Mesenchymal stem cell (in vitro differentiated cells and primary cell): Measurements from ENCODE around the gene KCNC3.

Experiments
- DNase-seq: peaks from one replicate; pipeline ENCODE4 v3.0.0-alpha.2; 2013
- H2AFZ ChIP-seq: one replicate; pipeline ENCODE4 v1.6.1; 2013; ENCODE audit warnings: low read depth, mild to moderate bottlenecking, control low read depth, inconsistent platforms, low read length, moderate library complexity
- H2AK5ac ChIP-seq: 2 replicates; pipeline ENCODE4 v1.6.1; 2013; ENCODE audit warnings: low read length, moderate library complexity, mild to moderate bottlenecking, inconsistent platforms; ENCODE audit not compliant: severe bottlenecking
- H2BK120ac ChIP-seq: one replicate; pipeline ENCODE4 v1.6.1; 2013; ENCODE audit warnings: low read depth, mild to moderate bottlenecking, inconsistent platforms, low read length, moderate library complexity
- H2BK12ac ChIP-seq, 2 experiments: one replicate each; pipeline ENCODE4 v1.6.1; 2013; ENCODE audit warnings: inconsistent platforms in 2 of 2, low read length in 2 of 2, mild to moderate bottlenecking in 2 of 2, moderate library complexity in 2 of 2, control low read depth in 1 of 2
- H2BK15ac ChIP-seq: one replicate; pipeline ENCODE4 v1.6.1; 2013; ENCODE audit warnings: mild to moderate bottlenecking, low read depth, inconsistent platforms; ENCODE audit not compliant: poor library complexity, severe bottlenecking
- H2BK5ac ChIP-seq: 2 replicates; pipeline ENCODE4 v1.6.1; 2013; ENCODE audit warnings: low read depth, mild to moderate bottlenecking, low read length, control low read depth, inconsistent platforms; ENCODE audit not compliant: poor library complexity, severe bottlenecking
- H3K14ac ChIP-seq, 2 experiments: one replicate each; pipeline ENCODE4 v1.6.1; 2013; ENCODE audit warnings: inconsistent platforms in 2 of 2, low read length in 2 of 2, control low read depth in 1 of 2, mild to moderate bottlenecking in 1 of 2, moderate library complexity in 1 of 2
- H3K18ac ChIP-seq, 2 experiments: one replicate each; pipeline ENCODE4 v1.6.1; 2013; ENCODE audit warnings: inconsistent platforms in 2 of 2, low read length in 2 of 2, control low read depth in 1 of 2, low read depth in 1 of 2, mild to moderate bottlenecking in 1 of 2
- H3K23ac ChIP-seq, 2 experiments: one replicate each; pipeline ENCODE4 v1.6.1; 2013; ENCODE audit warnings: inconsistent platforms in 2 of 2, low read length in 2 of 2, mild to moderate bottlenecking in 2 of 2, moderate library complexity in 2 of 2, control low read depth in 1 of 2
- H3K27ac ChIP-seq: 2 replicates; pipeline ENCODE4 v1.5.1; 2013; ENCODE audit warnings: mild to moderate bottlenecking, moderate library complexity, low read length, control low read depth, inconsistent platforms; ENCODE audit not compliant: poor library complexity, severe bottlenecking
- H3K27me3 ChIP-seq, 2 experiments: 2 replicates each; pipeline versions ENCODE4 v1.6.1 to v1.7.0; 2013; ENCODE audit warnings: low read length in 2 of 2, mild to moderate bottlenecking in 2 of 2, moderate library complexity in 2 of 2, control low read depth in 1 of 2, inconsistent platforms in 1 of 2; ENCODE audit not compliant: control insufficient read depth in 1 of 2, insufficient read depth in 1 of 2
- H3K36me3 ChIP-seq, 2 experiments: 2 replicates each; pipeline versions ENCODE4 v1.6.1 to v1.7.0; 2013; ENCODE audit warnings: low read length in 2 of 2, control low read depth in 1 of 2, inconsistent platforms in 1 of 2, low read depth in 1 of 2, mild to moderate bottlenecking in 1 of 2; ENCODE audit not compliant: insufficient read depth in 2 of 2, control insufficient read depth in 1 of 2
- H3K4ac ChIP-seq, 2 experiments: one replicate each; pipeline ENCODE4 v1.6.1; 2013; ENCODE audit warnings: inconsistent platforms in 2 of 2, low read length in 2 of 2, mild to moderate bottlenecking in 2 of 2, moderate library complexity in 2 of 2, control low read depth in 1 of 2, low read depth in 1 of 2
- H3K4me1 ChIP-seq: 2 replicates; pipeline ENCODE4 v1.6.1; 2013; ENCODE audit warnings: low read depth, low read length, control low read depth; ENCODE audit not compliant: control insufficient read depth, insufficient read depth
- H3K4me2 ChIP-seq: 2 replicates; pipeline ENCODE4 v1.6.1; 2013; ENCODE audit warnings: low read length, mild to moderate bottlenecking, inconsistent platforms; ENCODE audit not compliant: poor library complexity, severe bottlenecking
- H3K4me3 ChIP-seq, 2 experiments: 2 replicates each; pipeline versions ENCODE4 v1.5.1 to v1.7.0; 2013; ENCODE audit warnings: low read length in 2 of 2, mild to moderate bottlenecking in 2 of 2, control low read depth in 1 of 2, low read depth in 1 of 2; ENCODE audit not compliant: insufficient read depth in 1 of 2
- H3K79me1 ChIP-seq: replicated peaks from 2 replicates; pipeline ENCODE4 v1.6.1; 2013; ENCODE audit warnings: mild to moderate bottlenecking, control low read depth, low read length, inconsistent platforms; ENCODE audit not compliant: poor library complexity, severe bottlenecking
- H3K9ac ChIP-seq: 2 replicates; pipeline ENCODE4 v1.7.0; 2013; ENCODE audit warnings: mild to moderate bottlenecking, low read length, moderate library complexity
- H3K9me3 ChIP-seq: 2 replicates; pipeline ENCODE4 v1.7.0; 2013; ENCODE audit warnings: mild to moderate bottlenecking, low read length; ENCODE audit not compliant: control insufficient read depth
- H4K8ac ChIP-seq: one replicate; pipeline ENCODE4 v1.6.1; 2013; ENCODE audit warnings: inconsistent platforms, mild to moderate bottlenecking, low read length, moderate library complexity
- H4K91ac ChIP-seq: one replicate; pipeline ENCODE4 v1.6.1; 2013; ENCODE audit warnings: mild to moderate bottlenecking, low read length, inconsistent platforms
- WGBS: methylation state at CpG from one replicate; pipeline ENCODE4 v1.1.7; 2013; ENCODE audit warnings: mixed read lengths; 5-methylcytosine and 5-hydroxymethylcytosine counted together

KCNC3 gene

GRCh38 chr19:50264483-50265186 lies 64.5 kb downstream of the KCNC3 start:
- Histone ChIP-seq H2AFZ (no peak overlapping the region), H3K9ac (no peak overlapping the region), H2BK12ac (no peak overlapping the region), H3K4me2 (no peak overlapping the region), H3K4me3 (no peak overlapping the region), H3K18ac (no peak overlapping the region), H2AK5ac (no peak overlapping the region), H3K23ac (no peak overlapping the region), H3K79me1 (no peaks in the 10 kb centered on the region), H3K4me1 (peaks cover 3% of the 10 kb centered on the region), H3K9me3 (no peaks in the 10 kb centered on the region), H3K4ac (no peak overlapping the region), H4K8ac (no peak overlapping the region), H4K91ac (no peak overlapping the region), H3K27ac (no peak overlapping the region), H2BK5ac (no peak overlapping the region), H3K14ac (no peak overlapping the region), H3K27me3 (peaks cover 0 to 6% of the 10 kb centered on the region in 2 experiments), H2BK120ac (no peak overlapping the region), H2BK15ac (no peak overlapping the region), H3K36me3 (peaks cover 0 to 4% of the 10 kb centered on the region in 2 experiments)
- WGBS = 71% methylated on average over 8 of the region's 8 CpGs
- DNase-seq = no peak

- no peak overlapping the region for H3K4ac ChIP-seq
- H3K79me1 ChIP-seq = no peaks in the 10 kb centered on the region
- H3K27me3 ChIP-seq = peaks cover 0 to under 1% of the 10 kb centered on the region in 2 experiments
- H3K9me3 ChIP-seq = no peaks in the 10 kb centered on the region
- no peak overlapping the region for H4K8ac ChIP-seq
- H2BK12ac ChIP-seq = no peak overlapping the region
- no peak overlapping the region for H2AK5ac ChIP-seq
- no peak overlapping the region for H2BK5ac ChIP-seq
- H4K91ac ChIP-seq = no peak overlapping the region
- H3K4me1 ChIP-seq = peaks cover 3% of the 10 kb centered on the region
- no peak overlapping the region for H3K4me2 ChIP-seq
- H3K9ac ChIP-seq = no peak overlapping the region
- H2BK120ac ChIP-seq = no peak overlapping the region
- no peak overlapping the region for H3K4me3 ChIP-seq
- 89% methylated on average over 8 of the region's 8 CpGs for WGBS
- H2BK15ac ChIP-seq = no peak overlapping the region
- no peak overlapping the region for H2AFZ ChIP-seq
- no peak overlapping the region for H3K14ac ChIP-seq
- peaks cover 0 to 4% of the 10 kb centered on the region in 2 experiments for H3K36me3 ChIP-seq
- H3K18ac ChIP-seq = no peak overlapping the region
- DNase-seq = no peak
- no peak overlapping the region for H3K23ac ChIP-seq
- H3K27ac ChIP-seq = no peak overlapping the region
These were observed 66.0 kb downstream of the KCNC3 start for GRCh38 chr19:50263176-50263575.
